VCaP (cell line): ENCODE data around the gene TEK.

Experiments used
- H3K27ac ChIP-seq: fragments of 450-650 bp; 2 replicates; pipeline ENCODE4 v1.5.1; 2017
- TF ChIP-seq, protein P1 (sequence below): fragments of 450-650 bp; conservative IDR thresholded peaks from 2 replicates; pipeline ENCODE4 v1.5.1; 2017; ENCODE audit warnings: mild to moderate bottlenecking, moderate library complexity

TEK gene

DNA sequence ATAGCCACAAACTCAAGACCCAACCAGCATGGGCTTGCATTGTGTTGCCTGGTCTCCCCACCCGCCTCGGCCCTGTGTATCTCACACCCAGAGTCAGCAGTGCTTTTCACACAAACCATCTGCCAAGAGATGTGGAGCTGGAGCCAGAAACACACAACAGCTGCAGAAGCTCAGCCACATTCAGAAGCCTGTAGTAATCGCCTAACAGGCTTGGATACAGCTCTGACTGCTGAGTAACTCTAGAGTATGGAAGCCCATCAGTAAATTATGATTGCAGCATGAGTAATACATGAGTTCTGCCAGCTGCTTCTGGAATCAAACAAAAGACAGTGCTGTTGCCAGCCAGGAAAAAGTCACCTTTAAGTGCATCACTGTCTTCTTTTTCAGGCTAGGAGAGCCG is 16.0 kb downstream of the TEK start:
- TF ChIP-seq, protein P1, sequence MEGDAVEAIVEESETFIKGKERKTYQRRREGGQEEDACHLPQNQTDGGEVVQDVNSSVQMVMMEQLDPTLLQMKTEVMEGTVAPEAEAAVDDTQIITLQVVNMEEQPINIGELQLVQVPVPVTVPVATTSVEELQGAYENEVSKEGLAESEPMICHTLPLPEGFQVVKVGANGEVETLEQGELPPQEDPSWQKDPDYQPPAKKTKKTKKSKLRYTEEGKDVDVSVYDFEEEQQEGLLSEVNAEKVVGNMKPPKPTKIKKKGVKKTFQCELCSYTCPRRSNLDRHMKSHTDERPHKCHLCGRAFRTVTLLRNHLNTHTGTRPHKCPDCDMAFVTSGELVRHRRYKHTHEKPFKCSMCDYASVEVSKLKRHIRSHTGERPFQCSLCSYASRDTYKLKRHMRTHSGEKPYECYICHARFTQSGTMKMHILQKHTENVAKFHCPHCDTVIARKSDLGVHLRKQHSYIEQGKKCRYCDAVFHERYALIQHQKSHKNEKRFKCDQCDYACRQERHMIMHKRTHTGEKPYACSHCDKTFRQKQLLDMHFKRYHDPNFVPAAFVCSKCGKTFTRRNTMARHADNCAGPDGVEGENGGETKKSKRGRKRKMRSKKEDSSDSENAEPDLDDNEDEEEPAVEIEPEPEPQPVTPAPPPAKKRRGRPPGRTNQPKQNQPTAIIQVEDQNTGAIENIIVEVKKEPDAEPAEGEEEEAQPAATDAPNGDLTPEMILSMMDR: no peak
- H3K27ac ChIP-seq: no peak overlapping the region

DNA sequence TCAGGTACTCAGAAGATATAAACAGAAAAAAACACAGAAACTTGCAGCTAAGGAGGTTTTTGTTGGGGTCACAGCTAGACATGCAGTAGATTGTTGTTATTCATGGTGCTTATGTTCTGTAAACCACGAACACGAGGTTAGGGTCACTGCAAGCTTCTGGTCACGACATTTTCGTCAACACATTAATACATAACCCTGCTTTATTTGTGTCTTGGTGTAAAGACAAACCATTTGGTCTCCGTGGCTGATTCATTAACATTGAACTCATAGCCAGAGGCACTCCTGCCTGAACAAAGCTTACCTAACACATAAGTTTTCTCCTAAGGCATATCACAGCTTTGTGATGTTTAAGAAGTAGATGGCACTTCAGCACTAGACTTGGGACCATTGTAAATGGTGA is 16.9 kb downstream of the TEK start:
- H3K27ac ChIP-seq: no peak overlapping the region
- TF ChIP-seq, protein P1: no peak

DNA sequence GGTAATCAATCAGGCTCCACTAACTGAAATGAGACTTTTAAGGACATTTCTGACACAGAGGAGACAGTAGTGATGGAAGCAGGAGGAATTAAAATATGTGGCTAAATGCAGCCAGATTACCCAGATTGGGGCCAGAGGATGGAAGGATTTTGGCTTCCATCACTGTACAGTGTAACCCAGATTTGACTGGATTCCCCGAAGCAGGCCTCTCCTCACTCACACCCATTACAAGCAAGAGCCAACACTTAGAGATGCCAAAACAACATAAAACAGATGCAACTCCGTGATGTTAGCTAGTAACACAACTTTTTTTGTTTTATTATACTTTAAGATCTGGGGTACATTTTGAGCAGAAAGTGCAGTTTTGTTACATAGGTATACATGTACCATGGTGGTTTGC is 17.6 kb downstream of the TEK start:
- TF ChIP-seq, protein P1: no peak

DNA sequence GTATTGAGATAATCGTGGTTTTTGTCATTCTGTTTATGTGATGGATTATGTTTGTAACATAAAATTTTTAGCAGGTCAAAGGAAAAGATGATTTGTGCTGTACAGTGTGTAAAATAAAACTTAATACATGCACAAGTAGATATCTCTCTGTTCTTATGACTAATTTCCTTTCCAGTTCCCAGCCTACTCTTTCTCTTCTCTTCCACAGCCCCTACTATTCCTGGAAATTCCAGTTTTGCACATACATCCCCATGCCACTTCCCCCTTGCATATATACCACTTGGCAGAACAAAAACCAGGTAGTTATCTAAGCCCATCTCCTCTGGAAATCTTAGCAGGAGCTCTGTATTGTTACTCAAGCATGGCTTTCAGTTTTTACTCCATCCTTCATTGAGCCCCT is 20.2 kb downstream of the TEK start:
- TF ChIP-seq, protein P1: no peak
- H3K27ac ChIP-seq: no peak overlapping the region

More for the DNA sequence above, 17.6 kb downstream of the TEK start:
- H3K27ac ChIP-seq: no peak overlapping the region

DNA sequence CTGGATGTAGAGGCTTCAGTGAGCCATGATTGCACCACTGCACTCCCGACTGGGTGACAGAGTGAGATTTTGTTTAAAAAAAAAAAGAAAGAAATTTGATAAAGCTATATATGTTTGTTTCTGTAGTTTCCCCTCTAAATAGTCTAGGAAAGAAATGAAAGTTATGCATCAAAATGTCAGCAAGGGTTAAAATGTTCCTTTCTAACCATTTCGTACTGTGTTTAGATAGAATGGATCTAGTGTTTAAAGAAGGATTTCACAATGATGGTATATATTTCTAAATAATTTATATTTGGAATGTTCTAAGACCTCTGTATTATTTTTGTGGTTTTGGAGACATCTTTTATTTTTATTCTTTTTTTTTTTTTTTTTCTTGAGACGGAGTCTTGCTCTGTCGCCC is 22.7 kb downstream of the TEK start:
- no peak overlapping the region for H3K27ac ChIP-seq
- TF ChIP-seq, protein P1: no peak

DNA sequence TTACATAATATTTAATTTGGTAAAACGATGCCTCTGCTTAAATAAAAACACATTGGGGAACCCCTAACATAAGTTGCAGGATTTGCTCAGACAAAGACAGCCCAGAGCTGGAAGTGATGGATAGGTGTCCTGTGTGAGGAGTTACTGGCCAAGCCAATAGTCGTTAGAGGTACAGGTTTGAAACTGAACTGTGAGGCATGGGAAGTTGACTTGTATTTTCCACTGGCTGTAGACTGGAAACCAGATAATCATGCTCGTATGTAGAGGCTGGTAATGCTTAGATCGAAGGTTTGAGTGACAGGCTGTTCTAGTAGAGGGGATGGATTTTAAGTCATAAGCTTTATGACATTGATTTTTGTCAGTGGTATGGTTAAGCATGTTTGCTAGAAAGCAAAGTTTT is 24.8 kb downstream of the TEK start:
- no peak overlapping the region for H3K27ac ChIP-seq
- TF ChIP-seq, protein P1: no peak

DNA sequence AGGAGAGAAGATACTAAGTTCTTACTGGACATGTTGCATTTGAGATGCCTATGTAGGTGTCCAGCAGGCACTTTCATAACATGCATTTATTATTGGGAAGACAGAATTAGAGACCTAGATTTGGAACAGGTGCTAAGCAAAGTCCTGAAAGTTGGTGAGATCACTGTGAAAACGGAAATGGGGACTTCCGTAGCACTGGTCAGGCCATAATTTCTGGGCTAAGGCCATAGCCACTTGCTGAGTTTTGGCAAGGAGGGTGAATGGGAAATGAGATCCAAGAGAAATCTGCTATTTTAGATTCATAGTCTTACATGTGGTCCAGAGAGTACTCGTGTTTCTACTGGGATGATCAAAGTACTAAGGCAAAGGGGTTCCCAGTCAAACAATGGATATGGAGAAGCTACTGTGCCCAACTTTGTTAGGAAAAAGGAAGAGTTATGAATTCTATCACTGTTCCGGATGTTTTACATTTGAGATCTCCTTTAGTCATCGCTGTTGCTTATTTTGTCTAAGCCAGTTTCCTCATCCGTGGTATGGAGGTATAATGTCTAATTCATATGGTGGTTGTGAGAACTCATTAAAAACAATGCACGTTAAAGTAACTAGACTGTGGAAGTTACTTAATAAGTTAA is 33.4 kb downstream of the TEK start:
- TF ChIP-seq, protein P1: no peak
- no peak overlapping the region for H3K27ac ChIP-seq
